Peyer's patch (tissue), 4 donors: Measurements from ENCODE around the gene ANAPC4.

Experiments used
- POLR2A ChIP-seq, 2 donors: fragments of 450-650 bp; IDR thresholded peaks; one replicate each; pipeline ENCODE4 v1.5.1; 2017; ENCODE audit warnings: antibody characterized with exemption in 2 of 2, mild to moderate bottlenecking in 2 of 2, moderate library complexity in 2 of 2
- TF ChIP-seq, protein P1 (sequence below), 6 experiments: fragments of 450-650 bp in 4 of 6; fragments of 200-600 bp in 2 of 6; sonication (generic) in 1 of 6; IDR thresholded peaks; one replicate each; pipeline ENCODE4 v1.5.1; 2017 to 2019; ENCODE audit warnings: antibody characterized with exemption in 6 of 6, mild to moderate bottlenecking in 3 of 6, moderate library complexity in 1 of 6

DNA sequence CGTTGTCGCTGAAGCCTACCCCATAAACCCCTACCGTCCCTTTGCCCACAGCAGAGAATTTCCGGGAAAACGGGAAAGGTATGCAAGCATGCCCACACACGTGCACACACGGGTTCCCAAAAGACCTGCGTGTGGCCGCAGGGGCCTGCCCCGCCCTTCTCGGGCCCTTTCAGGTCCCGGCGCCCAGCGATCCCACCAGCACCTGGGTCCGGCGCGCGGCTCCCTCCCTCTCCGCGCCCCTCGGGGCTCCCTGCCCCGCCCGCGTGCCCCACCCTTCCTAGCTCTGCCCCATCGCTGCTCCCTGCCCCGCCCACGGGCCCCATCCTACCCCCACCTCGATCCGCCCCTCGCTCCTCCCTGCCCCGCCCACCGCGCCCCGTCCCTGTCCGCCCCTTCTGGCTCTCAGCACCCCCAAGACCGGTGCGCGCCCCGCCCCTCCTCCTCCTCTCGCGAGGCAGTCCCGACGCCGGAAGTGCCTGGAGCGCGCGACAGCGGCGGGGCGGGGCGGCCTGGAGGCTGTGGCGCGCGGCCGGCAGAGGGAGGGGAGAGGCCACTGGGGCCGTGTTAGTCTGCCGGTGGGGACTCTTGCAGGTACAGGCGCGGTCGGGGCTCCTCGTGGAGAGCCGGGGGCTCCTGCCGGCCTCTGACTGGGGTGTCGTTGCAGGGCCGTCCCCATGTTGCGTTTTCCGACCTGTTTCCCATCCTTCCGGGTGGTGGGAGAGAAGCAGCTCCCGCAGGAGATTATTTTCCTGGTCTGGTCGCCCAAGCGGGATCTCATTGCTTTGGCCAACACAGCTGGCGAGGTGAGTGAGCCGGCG lies at the start of gene ANAPC4:
- TF ChIP-seq POLR2A (IDR thresholded peaks at IDR 0.05) = peak; percentile 62 to 76
- TF ChIP-seq, protein P1, sequence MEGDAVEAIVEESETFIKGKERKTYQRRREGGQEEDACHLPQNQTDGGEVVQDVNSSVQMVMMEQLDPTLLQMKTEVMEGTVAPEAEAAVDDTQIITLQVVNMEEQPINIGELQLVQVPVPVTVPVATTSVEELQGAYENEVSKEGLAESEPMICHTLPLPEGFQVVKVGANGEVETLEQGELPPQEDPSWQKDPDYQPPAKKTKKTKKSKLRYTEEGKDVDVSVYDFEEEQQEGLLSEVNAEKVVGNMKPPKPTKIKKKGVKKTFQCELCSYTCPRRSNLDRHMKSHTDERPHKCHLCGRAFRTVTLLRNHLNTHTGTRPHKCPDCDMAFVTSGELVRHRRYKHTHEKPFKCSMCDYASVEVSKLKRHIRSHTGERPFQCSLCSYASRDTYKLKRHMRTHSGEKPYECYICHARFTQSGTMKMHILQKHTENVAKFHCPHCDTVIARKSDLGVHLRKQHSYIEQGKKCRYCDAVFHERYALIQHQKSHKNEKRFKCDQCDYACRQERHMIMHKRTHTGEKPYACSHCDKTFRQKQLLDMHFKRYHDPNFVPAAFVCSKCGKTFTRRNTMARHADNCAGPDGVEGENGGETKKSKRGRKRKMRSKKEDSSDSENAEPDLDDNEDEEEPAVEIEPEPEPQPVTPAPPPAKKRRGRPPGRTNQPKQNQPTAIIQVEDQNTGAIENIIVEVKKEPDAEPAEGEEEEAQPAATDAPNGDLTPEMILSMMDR (IDR thresholded peaks at IDR 0.05) = peak in 3 of 6 experiments; percentile 17 to 37 (median 33)
